ENCODE data around the gene SCN8A. TPM values are rescaled to one million over a fixed set of nuclear protein-coding genes. Genes with fewer than 3 reads are reported as not detected.

The SCN8A gene
- total RNA-seq, 1 donor from 2014 or later, result 0.53 TPM

DNA sequence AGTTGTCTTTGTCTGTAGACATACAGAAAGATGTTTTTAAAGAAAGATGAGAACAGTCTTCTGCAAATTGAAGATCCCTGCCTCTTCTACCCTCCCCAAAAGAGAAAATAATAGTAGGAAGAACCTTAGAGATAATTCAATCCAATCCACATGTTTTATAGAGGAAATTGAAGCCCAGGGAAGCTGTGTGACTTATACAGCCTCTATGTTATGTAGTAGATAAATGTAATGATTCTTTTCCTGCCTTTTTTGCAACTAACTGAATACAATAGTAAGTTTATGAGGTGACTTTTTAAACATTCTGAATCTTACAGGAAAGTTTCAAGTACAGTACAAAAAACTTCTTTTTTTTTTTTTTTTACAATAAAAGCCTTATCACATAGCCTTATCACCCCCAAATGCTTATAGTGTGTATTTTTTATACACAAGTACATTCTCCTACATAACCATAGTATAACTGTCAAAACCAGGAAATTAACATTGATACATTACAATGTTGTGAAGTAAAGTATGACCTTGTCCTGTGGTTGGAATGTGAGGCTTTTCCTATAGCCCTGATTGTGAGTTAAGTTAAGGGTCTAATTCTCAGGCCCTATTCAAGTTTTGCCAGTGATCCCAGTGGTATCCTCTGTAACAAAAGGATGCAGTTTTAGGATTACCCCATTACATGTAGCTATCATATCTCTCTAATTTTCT, 163.1 kb downstream of the SCN8A start:
- no peak overlapping the region for H3K4me3 ChIP-seq
- no peak overlapping the region for H3K27ac ChIP-seq
- intact Hi-C loops (cut with DNase I), result no loop called here
- no peaks in the 10 kb centered on the region for H3K27me3 ChIP-seq (ENCODE audit: low read depth)
- H3K36me3 ChIP-seq, result no peaks in the 10 kb centered on the region
- no peak for ATAC-seq
- no peaks in the 10 kb centered on the region for H3K9me3 ChIP-seq
- TF ChIP-seq, protein P1, sequence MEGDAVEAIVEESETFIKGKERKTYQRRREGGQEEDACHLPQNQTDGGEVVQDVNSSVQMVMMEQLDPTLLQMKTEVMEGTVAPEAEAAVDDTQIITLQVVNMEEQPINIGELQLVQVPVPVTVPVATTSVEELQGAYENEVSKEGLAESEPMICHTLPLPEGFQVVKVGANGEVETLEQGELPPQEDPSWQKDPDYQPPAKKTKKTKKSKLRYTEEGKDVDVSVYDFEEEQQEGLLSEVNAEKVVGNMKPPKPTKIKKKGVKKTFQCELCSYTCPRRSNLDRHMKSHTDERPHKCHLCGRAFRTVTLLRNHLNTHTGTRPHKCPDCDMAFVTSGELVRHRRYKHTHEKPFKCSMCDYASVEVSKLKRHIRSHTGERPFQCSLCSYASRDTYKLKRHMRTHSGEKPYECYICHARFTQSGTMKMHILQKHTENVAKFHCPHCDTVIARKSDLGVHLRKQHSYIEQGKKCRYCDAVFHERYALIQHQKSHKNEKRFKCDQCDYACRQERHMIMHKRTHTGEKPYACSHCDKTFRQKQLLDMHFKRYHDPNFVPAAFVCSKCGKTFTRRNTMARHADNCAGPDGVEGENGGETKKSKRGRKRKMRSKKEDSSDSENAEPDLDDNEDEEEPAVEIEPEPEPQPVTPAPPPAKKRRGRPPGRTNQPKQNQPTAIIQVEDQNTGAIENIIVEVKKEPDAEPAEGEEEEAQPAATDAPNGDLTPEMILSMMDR (IDR thresholded peaks at IDR 0.05), result no peak
- H3K4me1 ChIP-seq, result peaks cover 17% of the 10 kb centered on the region
- DNase-seq, result no peak

GRCh38 chr12:51755251-51755650, 164.2 kb downstream of the SCN8A start:
- intact Hi-C loops (cut with DNase I), result no loop called here
- DNase-seq (no peak), ATAC-seq (no peak)
- no peak overlapping the region for H3K27ac ChIP-seq
- H3K4me3 ChIP-seq, result no peak overlapping the region
- H3K36me3 ChIP-seq, result no peaks in the 10 kb centered on the region
- no peaks in the 10 kb centered on the region for H3K27me3 ChIP-seq (ENCODE audit: low read depth)
- peaks cover 17% of the 10 kb centered on the region for H3K4me1 ChIP-seq
- TF ChIP-seq, protein P1 (IDR thresholded peaks at IDR 0.05), result no peak
- H3K9me3 ChIP-seq, result no peaks in the 10 kb centered on the region

DNA sequence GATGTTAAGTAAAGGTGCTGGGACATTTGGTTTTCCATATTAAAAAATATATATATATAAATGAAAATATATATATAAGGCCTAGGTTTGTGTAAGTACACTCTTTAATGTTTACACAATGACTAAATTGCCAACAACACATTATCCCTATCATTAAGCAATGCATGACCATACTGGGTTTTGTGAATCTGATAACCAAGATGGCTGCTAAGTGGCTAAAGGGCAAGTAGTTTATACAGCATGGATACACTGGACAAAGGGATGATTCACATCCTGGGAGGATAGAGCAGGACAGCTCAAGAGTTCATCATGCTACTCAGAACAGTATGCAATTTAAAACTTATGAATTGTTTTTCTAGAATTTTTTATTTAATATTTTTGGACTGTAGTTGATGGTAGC, 168.1 kb downstream of the SCN8A start:
- intact Hi-C loops (cut with DNase I), result no loop called here
- H3K27ac ChIP-seq, result no peak overlapping the region
- ATAC-seq (no peak), DNase-seq (no peak)
- H3K4me1 ChIP-seq, result no peaks in the 10 kb centered on the region
- no peak overlapping the region for H3K4me3 ChIP-seq
- H3K27me3 ChIP-seq (ENCODE audit: low read depth), result no peaks in the 10 kb centered on the region
- H3K9me3 ChIP-seq, result no peaks in the 10 kb centered on the region
- TF ChIP-seq, protein P1 (IDR thresholded peaks at IDR 0.05), result no peak
- H3K36me3 ChIP-seq, result no peaks in the 10 kb centered on the region

DNA sequence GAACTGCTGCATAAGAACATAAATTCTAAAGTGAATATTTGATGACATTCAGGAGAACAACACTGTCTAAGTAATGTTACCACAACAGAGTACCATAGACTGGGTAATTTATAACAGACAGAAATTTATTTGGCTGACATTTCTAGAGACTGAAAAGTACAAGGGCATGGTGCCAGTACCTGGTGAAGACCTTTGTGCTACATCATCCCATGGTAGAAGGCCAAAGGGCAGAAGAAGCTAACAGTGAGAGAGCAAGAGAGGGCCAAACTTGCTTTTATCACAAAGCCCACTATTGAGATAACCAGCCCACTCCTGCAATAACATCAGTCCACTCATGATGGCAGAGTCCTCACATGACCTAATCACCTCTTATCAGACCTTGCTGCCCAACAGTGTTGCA, 168.7 kb downstream of the SCN8A start:
- H3K4me3 ChIP-seq, result no peak overlapping the region
- DNase-seq, result no peak
- H3K9me3 ChIP-seq, result no peaks in the 10 kb centered on the region
- no peaks in the 10 kb centered on the region for H3K27me3 ChIP-seq (ENCODE audit: low read depth)
- no peak for ATAC-seq
- no peaks in the 10 kb centered on the region for H3K4me1 ChIP-seq
- TF ChIP-seq, protein P1 (IDR thresholded peaks at IDR 0.05), result no peak
- intact Hi-C loops (cut with DNase I), result no loop called here
- H3K36me3 ChIP-seq, result no peaks in the 10 kb centered on the region
- no peak overlapping the region for H3K27ac ChIP-seq

DNA sequence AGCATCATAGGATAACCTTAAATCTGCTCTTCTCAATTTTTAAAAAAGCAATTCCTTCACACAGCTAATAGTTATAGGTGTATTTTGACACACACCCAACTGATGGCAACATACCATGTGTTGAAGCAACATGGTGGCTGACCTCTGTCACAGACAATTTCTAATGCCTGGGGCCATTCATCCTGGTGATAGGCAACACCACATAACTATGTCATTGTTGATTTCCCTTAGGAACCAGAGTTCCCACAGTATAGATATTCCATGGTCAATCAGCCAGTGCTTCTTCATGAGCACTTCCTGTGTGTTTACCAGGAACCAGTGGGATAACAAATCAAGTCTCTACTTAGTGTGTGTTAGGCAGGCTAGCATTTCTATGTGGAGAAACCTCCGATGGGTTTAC, 169.2 kb downstream of the SCN8A start:
- TF ChIP-seq, protein P1 (IDR thresholded peaks at IDR 0.05), result no peak
- Histone ChIP-seq H3K4me1 (no peaks in the 10 kb centered on the region), H3K27ac (no peak overlapping the region), H3K9me3 (no peaks in the 10 kb centered on the region), H3K27me3 (ENCODE audit: low read depth) (no peaks in the 10 kb centered on the region), H3K36me3 (no peaks in the 10 kb centered on the region), H3K4me3 (no peak overlapping the region)
- ATAC-seq (no peak), DNase-seq (no peak)
- intact Hi-C loops (cut with DNase I), result no loop called here

Measured in lower lobe of right lung (tissue), 2 donors.